T-helper 2 cell treated with Interferon-gamma antibody and Interleukin-4, amounts not matched to agents 5 μg/mL and 100 μg/mL, for 36 hours (primary cell): ENCODE measurements around the gene ZFAND6.
A peak's percentile ranks its signal among the peaks of the same experiment; 100 is the strongest.
"Not testable (repeated sequence)": the region's sequence is repeated elsewhere in the genome, so short reads cannot be mapped to it uniquely, and the experiment has no call there.

Source experiments
- DNase-seq: peaks from one replicate; pipeline ENCODE4 v3.0.0; 2021; ENCODE audit warnings: low spot score
- H3K27ac Mint-ChIP-seq: one replicate; pipeline ENCODE4 v1.8.0; 2021; ENCODE audit warnings: mild to moderate bottlenecking, mixed read lengths
- H3K27me3 Mint-ChIP-seq: one replicate; pipeline ENCODE4 v1.8.0; 2021; ENCODE audit warnings: low read depth, mixed read lengths
- H3K36me3 Mint-ChIP-seq: one replicate; pipeline ENCODE4 v1.8.0; 2021; ENCODE audit warnings: low read depth, mixed read lengths
- H3K4me1 Mint-ChIP-seq: one replicate; pipeline ENCODE4 v1.8.0; 2021; ENCODE audit warnings: low read depth, mixed read lengths
- H3K4me3 Mint-ChIP-seq: one replicate; pipeline ENCODE4 v1.8.0; 2022; ENCODE audit warnings: mild to moderate bottlenecking, moderate library complexity, mixed read lengths
- H3K9me3 Mint-ChIP-seq: one replicate; pipeline ENCODE4 v1.8.0; 2021; ENCODE audit warnings: mixed read lengths

Gene ZFAND6

GRCh38 chr15:80152896-80153876, 93.7 kb downstream of the ZFAND6 start, which contains the start of gene FAH:
Gene FAH (plus strand): TSS chr15:80152999. CDS start chr15:80153055, 56 bp downstream.
- Mint-ChIP-seq H3K4me3 (peak within 1 kb of the TSS; percentile 92), H3K27ac (peak within 1 kb of the TSS; percentile 94), H3K4me1 (peaks cover 29% of the 10 kb centered on the region), H3K9me3 (no peaks in the 10 kb centered on the region), H3K36me3 (peaks cover 11% of the 10 kb centered on the region), H3K27me3 (peaks cover 6% of the 10 kb centered on the region)
- peak; percentile 61 for DNase-seq

- Mint-ChIP-seq H3K9me3 (no peaks in the 10 kb centered on the region), H3K4me1 (peaks cover 29% of the 10 kb centered on the region), H3K36me3 (peaks cover 16% of the 10 kb centered on the region), H3K4me3 (peak overlapping the region; percentile 92), H3K27me3 (peaks cover 2% of the 10 kb centered on the region), H3K27ac (peak overlapping the region; percentile 94)
- DNase-seq = no peak
These were observed 94.4 kb downstream of the ZFAND6 start for GRCh38 chr15:80153900-80154299.

GRCh38 chr15:80154336-80154735, 94.9 kb downstream of the ZFAND6 start:
- Mint-ChIP-seq H3K27me3 (peaks cover 2% of the 10 kb centered on the region), H3K9me3 (no peaks in the 10 kb centered on the region), H3K4me3 (peak overlapping the region; percentile 92), H3K27ac (no peak overlapping the region), H3K4me1 (peaks cover 31% of the 10 kb centered on the region), H3K36me3 (peaks cover 18% of the 10 kb centered on the region)
- no peak for DNase-seq

GRCh38 chr15:80155001-80155377, 95.5 kb downstream of the ZFAND6 start:
- peaks cover 36% of the 10 kb centered on the region for H3K4me1 Mint-ChIP-seq
- H3K9me3 Mint-ChIP-seq = no peaks in the 10 kb centered on the region
- peaks cover 24% of the 10 kb centered on the region for H3K36me3 Mint-ChIP-seq
- peak overlapping the region; percentile 59 for H3K27ac Mint-ChIP-seq
- no peak for DNase-seq
- H3K27me3 Mint-ChIP-seq = peaks cover 2% of the 10 kb centered on the region
- peak overlapping the region; percentile 63 for H3K4me3 Mint-ChIP-seq

GRCh38 chr15:80155378-80156175, 96.1 kb downstream of the ZFAND6 start:
- Mint-ChIP-seq H3K4me3 (peak overlapping the region; percentile 63), H3K4me1 (peaks cover 42% of the 10 kb centered on the region), H3K36me3 (peaks cover 28% of the 10 kb centered on the region)
- not testable (repeated sequence) for H3K9me3 Mint-ChIP-seq, H3K27me3 Mint-ChIP-seq, H3K27ac Mint-ChIP-seq, DNase-seq

- peaks cover 34% of the 10 kb centered on the region for H3K36me3 Mint-ChIP-seq
- peaks cover 2% of the 10 kb centered on the region for H3K27me3 Mint-ChIP-seq
- no peak overlapping the region for H3K27ac Mint-ChIP-seq
- H3K4me1 Mint-ChIP-seq = peaks cover 48% of the 10 kb centered on the region
- DNase-seq = no peak
- H3K9me3 Mint-ChIP-seq = no peaks in the 10 kb centered on the region
- no peak overlapping the region for H3K4me3 Mint-ChIP-seq
These were observed 96.8 kb downstream of the ZFAND6 start for GRCh38 chr15:80156176-80156720.

GRCh38 chr15:80157215-80157614, 97.7 kb downstream of the ZFAND6 start:
- Mint-ChIP-seq H3K4me1 (peaks cover 44% of the 10 kb centered on the region), H3K27me3 (no peaks in the 10 kb centered on the region), H3K9me3 (no peaks in the 10 kb centered on the region), H3K4me3 (no peak overlapping the region), H3K36me3 (peaks cover 40% of the 10 kb centered on the region), H3K27ac (no peak overlapping the region)
- no peak for DNase-seq

GRCh38 chr15:80159301-80159700, 99.8 kb downstream of the ZFAND6 start:
- Mint-ChIP-seq H3K4me3 (no peak overlapping the region), H3K27me3 (no peaks in the 10 kb centered on the region), H3K9me3 (no peaks in the 10 kb centered on the region), H3K36me3 (peaks cover 53% of the 10 kb centered on the region), H3K4me1 (peaks cover 34% of the 10 kb centered on the region), H3K27ac (no peak overlapping the region)
- no peak for DNase-seq

- Mint-ChIP-seq H3K27ac (peak overlapping the region; percentile 89), H3K9me3 (no peaks in the 10 kb centered on the region), H3K36me3 (peaks cover 53% of the 10 kb centered on the region), H3K4me3 (no peak overlapping the region), H3K27me3 (no peaks in the 10 kb centered on the region), H3K4me1 (peaks cover 27% of the 10 kb centered on the region)
- no peak for DNase-seq
These were observed 100.5 kb downstream of the ZFAND6 start for GRCh38 chr15:80159811-80160569.

- H3K27ac Mint-ChIP-seq = peak overlapping the region; percentile 89
- no peaks in the 10 kb centered on the region for H3K9me3 Mint-ChIP-seq
- H3K4me1 Mint-ChIP-seq = peaks cover 21% of the 10 kb centered on the region
- H3K27me3 Mint-ChIP-seq = no peaks in the 10 kb centered on the region
- H3K4me3 Mint-ChIP-seq = peak overlapping the region; percentile 31
- H3K36me3 Mint-ChIP-seq = peaks cover 48% of the 10 kb centered on the region
- DNase-seq = peak; percentile 62
These were observed 101.2 kb downstream of the ZFAND6 start for GRCh38 chr15:80160570-80161156.

- no peaks in the 10 kb centered on the region for H3K9me3 Mint-ChIP-seq
- H3K27me3 Mint-ChIP-seq = no peaks in the 10 kb centered on the region
- no peak for DNase-seq
- H3K4me3 Mint-ChIP-seq = no peak overlapping the region
- H3K27ac Mint-ChIP-seq = peak overlapping the region; percentile 89
- H3K4me1 Mint-ChIP-seq = peaks cover 19% of the 10 kb centered on the region
- H3K36me3 Mint-ChIP-seq = peaks cover 48% of the 10 kb centered on the region
These were observed 102.1 kb downstream of the ZFAND6 start for GRCh38 chr15:80161468-80162016.

- Mint-ChIP-seq H3K9me3 (no peaks in the 10 kb centered on the region), H3K27me3 (no peaks in the 10 kb centered on the region), H3K27ac (no peak overlapping the region)
These were observed 102.6 kb downstream of the ZFAND6 start for GRCh38 chr15:80162059-80162554.

More at GRCh38 chr15:80162059-80162554, 102.6 kb downstream of the ZFAND6 start:
- DNase-seq = no peak
- Mint-ChIP-seq H3K36me3 (peaks cover 48% of the 10 kb centered on the region), H3K4me1 (peaks cover 19% of the 10 kb centered on the region), H3K4me3 (no peak overlapping the region)
